Sigmoid colon (tissue), 4 donors: ENCODE measurements around the gene PDZD4.

ENCODE experiments used
- CTCF ChIP-seq, 4 experiments: fragments of 450-650 bp in 3 of 4; fragments of 200-600 bp in 1 of 4; IDR thresholded peaks; one replicate each; pipeline ENCODE4 v1.5.1; 2016 to 2019; ENCODE audit warnings: antibody characterized with exemption in 4 of 4, mild to moderate bottlenecking in 3 of 4, moderate library complexity in 2 of 4
- EP300 ChIP-seq, 4 donors: sonication (generic); formaldehyde crosslinking; IDR thresholded peaks; one replicate each; pipeline ENCODE4 v1.6.1; 2017; ENCODE audit warnings: antibody characterized with exemption in 4 of 4
- POLR2A ChIP-seq, 2 donors: fragments of 450-650 bp; IDR thresholded peaks; one replicate each; pipeline ENCODE4 v1.6.1; 2016; ENCODE audit warnings: antibody characterized with exemption in 2 of 2, mild to moderate bottlenecking in 2 of 2, moderate library complexity in 2 of 2
- POLR2AphosphoS5 ChIP-seq, 4 donors: sonication (generic); formaldehyde crosslinking; IDR thresholded peaks; one replicate each; pipeline ENCODE4 v1.6.1; 2017; ENCODE audit warnings: antibody characterized with exemption in 4 of 4

GRCh38 chrX:153769158-153769864, 61.0 kb downstream of the PDZD4 start:
- no peak for TF ChIP-seq POLR2AphosphoS5 (IDR thresholded peaks at IDR 0.05)
- no peak for TF ChIP-seq CTCF (IDR thresholded peaks at IDR 0.05)
- no peak for TF ChIP-seq POLR2A (IDR thresholded peaks at IDR 0.05)
- no peak for TF ChIP-seq EP300 (IDR thresholded peaks at IDR 0.05)
